HFFc6 (cell line): Measurements from ENCODE around the gene CA12. TPM values are rescaled to one million over a fixed set of nuclear protein-coding genes. Genes with fewer than 3 reads are reported as not detected.

Experiments used
- DNase-seq: peaks from one replicate; pipeline ENCODE4 v3.0.0-alpha.2; 2018
- H3K27ac Mint-ChIP-seq: 2 replicates; pipeline ENCODE4 v1.8.0; 2020; ENCODE audit warnings: mild to moderate bottlenecking, mixed read lengths
- H3K27me3 Mint-ChIP-seq: 2 replicates; pipeline ENCODE4 v1.8.0; 2021; ENCODE audit warnings: mild to moderate bottlenecking, moderate library complexity, mixed read lengths; ENCODE audit not compliant: insufficient read depth
- H3K36me3 Mint-ChIP-seq: 2 replicates; pipeline ENCODE4 v1.8.0; 2021; ENCODE audit warnings: low read depth, mixed read lengths
- H3K4me1 Mint-ChIP-seq: 2 replicates; pipeline ENCODE4 v1.8.0; 2020; ENCODE audit warnings: low read depth, mixed read lengths
- H3K4me3 Mint-ChIP-seq: 2 replicates; pipeline ENCODE4 v1.8.0; 2020; ENCODE audit warnings: mild to moderate bottlenecking, moderate library complexity, mixed read lengths
- H3K9me3 Mint-ChIP-seq: 2 replicates; pipeline ENCODE4 v1.8.0; 2020; ENCODE audit warnings: mild to moderate bottlenecking, mixed read lengths
- CTCF ChIP-seq: fragments of 200-600 bp; sonication (generic); IDR thresholded peaks from 2 replicates; pipeline ENCODE4 v1.5.0; 2021; ENCODE audit warnings: antibody characterized with exemption, mild to moderate bottlenecking
- total RNA-seq, 6 experiments: library from RNA; stranded (reverse); fragmentation: NEBNext Ultra II Directional; extraction: Animal tissue kit (Norgen Biotek cat#: 25700); gene quantifications; 2 replicates in 1 of 6; 3 replicates in 5 of 6; pipeline ENCODE4 v1.2.3, GENCODE V29; 2021

The CA12 gene
- total RNA-seq, 6 experiments from 2014 or later, result 8.3 to 18.2 (median 15.8) TPM

- no peak for TF ChIP-seq CTCF
- Mint-ChIP-seq H3K9me3 (no peaks in the 10 kb centered on the region), H3K36me3 (no peaks in the 10 kb centered on the region), H3K4me3 (no peak overlapping the region), H3K27me3 (no peaks in the 10 kb centered on the region), H3K4me1 (no peaks in the 10 kb centered on the region), H3K27ac (no peak overlapping the region)
- DNase-seq, result no peak
Observed at GRCh38 chr15:63308947-63309346, 72.7 kb downstream of the CA12 start.

GRCh38 chr15:63308491-63308890 lies 73.2 kb downstream of the CA12 start:
- H3K4me1 Mint-ChIP-seq, result no peaks in the 10 kb centered on the region
- no peaks in the 10 kb centered on the region for H3K27me3 Mint-ChIP-seq
- no peak for TF ChIP-seq CTCF
- peaks cover 3% of the 10 kb centered on the region; the same call in 1 of the 2 replicates for H3K36me3 Mint-ChIP-seq
- no peak for DNase-seq
- no peak overlapping the region for H3K27ac Mint-ChIP-seq
- H3K4me3 Mint-ChIP-seq, result no peak overlapping the region
- no peaks in the 10 kb centered on the region for H3K9me3 Mint-ChIP-seq

- DNase-seq, result no peak
- H3K27ac Mint-ChIP-seq, result no peak overlapping the region
- H3K27me3 Mint-ChIP-seq, result no peaks in the 10 kb centered on the region
- no peaks in the 10 kb centered on the region for H3K9me3 Mint-ChIP-seq
- H3K4me3 Mint-ChIP-seq, result no peak overlapping the region
- no peak for TF ChIP-seq CTCF
- peaks cover 17% of the 10 kb centered on the region for H3K36me3 Mint-ChIP-seq
- H3K4me1 Mint-ChIP-seq, result no peaks in the 10 kb centered on the region
Observed at GRCh38 chr15:63306492-63307073, 75.1 kb downstream of the CA12 start.

GRCh38 chr15:63305260-63305659 lies 76.4 kb downstream of the CA12 start:
- no peak overlapping the region for H3K4me3 Mint-ChIP-seq
- no peak overlapping the region for H3K27ac Mint-ChIP-seq
- TF ChIP-seq CTCF, result no peak
- no peaks in the 10 kb centered on the region for H3K4me1 Mint-ChIP-seq
- H3K9me3 Mint-ChIP-seq, result no peaks in the 10 kb centered on the region
- H3K36me3 Mint-ChIP-seq, result peaks cover 22% of the 10 kb centered on the region
- H3K27me3 Mint-ChIP-seq, result no peaks in the 10 kb centered on the region
- DNase-seq, result no peak

GRCh38 chr15:63301088-63301487 lies 80.6 kb downstream of the CA12 start:
- no peak overlapping the region for H3K4me3 Mint-ChIP-seq
- H3K36me3 Mint-ChIP-seq, result peaks cover 39% of the 10 kb centered on the region
- DNase-seq, result no peak
- no peak for TF ChIP-seq CTCF
- no peak overlapping the region for H3K27ac Mint-ChIP-seq
- no peaks in the 10 kb centered on the region; the same call in 1 of the 2 replicates for H3K27me3 Mint-ChIP-seq
- no peaks in the 10 kb centered on the region for H3K9me3 Mint-ChIP-seq
- H3K4me1 Mint-ChIP-seq, result no peaks in the 10 kb centered on the region
